ENCODE measurements around the gene SHISA2. TPM values are rescaled to one million over a fixed set of nuclear protein-coding genes. Genes with fewer than 3 reads are reported as not detected.
A peak's percentile ranks its signal among the peaks of the same experiment; 100 is the strongest.

Gene SHISA2
- total RNA-seq, 1 experiment from 2014 or later = 20.5 TPM

DNA sequence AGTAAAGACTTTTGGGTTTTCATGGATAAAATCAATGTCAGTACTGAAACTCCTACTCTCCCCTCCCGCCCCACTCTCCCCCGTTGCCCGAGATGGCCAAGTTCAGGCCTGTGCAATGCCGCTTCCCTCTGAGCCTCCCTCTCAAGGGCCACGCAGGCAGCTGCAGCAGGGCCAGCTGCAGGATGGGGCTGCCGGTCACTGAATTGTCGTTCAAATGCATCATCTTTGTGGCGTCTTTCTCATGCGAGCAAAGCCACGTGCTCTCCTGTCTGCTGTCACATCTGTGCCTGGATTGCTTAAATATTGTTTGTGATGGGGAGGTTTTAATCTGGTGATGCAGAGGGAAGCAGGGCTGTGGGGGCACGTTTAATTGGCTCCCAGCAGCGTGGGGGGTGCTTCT is 26.6 kb downstream of the SHISA2 start (continued):
- TF ChIP-seq, protein P1, sequence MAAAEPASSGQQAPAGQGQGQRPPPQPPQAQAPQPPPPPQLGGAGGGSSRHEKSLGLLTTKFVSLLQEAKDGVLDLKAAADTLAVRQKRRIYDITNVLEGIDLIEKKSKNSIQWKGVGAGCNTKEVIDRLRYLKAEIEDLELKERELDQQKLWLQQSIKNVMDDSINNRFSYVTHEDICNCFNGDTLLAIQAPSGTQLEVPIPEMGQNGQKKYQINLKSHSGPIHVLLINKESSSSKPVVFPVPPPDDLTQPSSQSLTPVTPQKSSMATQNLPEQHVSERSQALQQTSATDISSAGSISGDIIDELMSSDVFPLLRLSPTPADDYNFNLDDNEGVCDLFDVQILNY (CRISPR knock-in tag; IDR thresholded peaks at IDR 0.05) = no peak
- TF ChIP-seq, protein P2, sequence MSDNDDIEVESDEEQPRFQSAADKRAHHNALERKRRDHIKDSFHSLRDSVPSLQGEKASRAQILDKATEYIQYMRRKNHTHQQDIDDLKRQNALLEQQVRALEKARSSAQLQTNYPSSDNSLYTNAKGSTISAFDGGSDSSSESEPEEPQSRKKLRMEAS (CRISPR knock-in tag; IDR thresholded peaks at IDR 0.05) = peak; percentile 81

DNA sequence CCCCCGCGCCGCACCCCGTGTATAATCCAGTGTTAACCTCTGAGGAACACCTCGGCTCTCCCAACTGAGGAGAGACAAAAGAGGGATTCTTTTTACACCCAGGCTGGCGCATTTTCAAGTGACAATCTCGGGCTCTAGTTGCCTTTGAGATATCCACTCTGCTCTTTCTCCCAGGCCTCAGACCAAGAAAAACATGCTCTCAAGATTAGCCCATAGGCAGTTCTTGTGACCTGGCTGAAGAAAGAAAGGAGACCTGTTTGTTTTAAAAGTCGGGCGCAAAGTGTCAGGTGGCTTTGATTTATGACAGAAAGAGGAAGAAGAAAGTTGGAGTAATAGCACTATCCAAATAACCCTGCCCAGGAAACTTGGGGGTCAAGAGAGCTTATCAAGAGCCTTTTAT is 27.3 kb downstream of the SHISA2 start:
- Mint-ChIP-seq H3K9me3 (no peaks in the 10 kb centered on the region), H3K27ac (peak overlapping the region; percentile 4; the same call in 1 of the 2 replicates), H3K27me3 (ENCODE audit: low read depth) (no peaks in the 10 kb centered on the region; the same call in 1 of the 2 replicates), H3K4me3 (no peak overlapping the region), H3K36me3 (no peaks in the 10 kb centered on the region), H3K4me1 (peaks cover 44% of the 10 kb centered on the region)
- ChIA-PET POLR2A (no interaction called here), CTCF (interaction anchor here (0.7 to 5.6 kb wide), 3 partner anchors 13 to 195 kb away, joined by 5 to 35 read pairs (median 6); no protein-coding TSS in a partner anchor)
- no peak for DNase-seq (ENCODE audit: low spot score)
- ATAC-seq = no peak
- TF ChIP-seq, protein P3, sequence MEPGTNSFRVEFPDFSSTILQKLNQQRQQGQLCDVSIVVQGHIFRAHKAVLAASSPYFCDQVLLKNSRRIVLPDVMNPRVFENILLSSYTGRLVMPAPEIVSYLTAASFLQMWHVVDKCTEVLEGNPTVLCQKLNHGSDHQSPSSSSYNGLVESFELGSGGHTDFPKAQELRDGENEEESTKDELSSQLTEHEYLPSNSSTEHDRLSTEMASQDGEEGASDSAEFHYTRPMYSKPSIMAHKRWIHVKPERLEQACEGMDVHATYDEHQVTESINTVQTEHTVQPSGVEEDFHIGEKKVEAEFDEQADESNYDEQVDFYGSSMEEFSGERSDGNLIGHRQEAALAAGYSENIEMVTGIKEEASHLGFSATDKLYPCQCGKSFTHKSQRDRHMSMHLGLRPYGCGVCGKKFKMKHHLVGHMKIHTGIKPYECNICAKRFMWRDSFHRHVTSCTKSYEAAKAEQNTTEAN (CRISPR knock-in tag; IDR thresholded peaks at IDR 0.05) = no peak
- TF ChIP-seq, protein P4, sequence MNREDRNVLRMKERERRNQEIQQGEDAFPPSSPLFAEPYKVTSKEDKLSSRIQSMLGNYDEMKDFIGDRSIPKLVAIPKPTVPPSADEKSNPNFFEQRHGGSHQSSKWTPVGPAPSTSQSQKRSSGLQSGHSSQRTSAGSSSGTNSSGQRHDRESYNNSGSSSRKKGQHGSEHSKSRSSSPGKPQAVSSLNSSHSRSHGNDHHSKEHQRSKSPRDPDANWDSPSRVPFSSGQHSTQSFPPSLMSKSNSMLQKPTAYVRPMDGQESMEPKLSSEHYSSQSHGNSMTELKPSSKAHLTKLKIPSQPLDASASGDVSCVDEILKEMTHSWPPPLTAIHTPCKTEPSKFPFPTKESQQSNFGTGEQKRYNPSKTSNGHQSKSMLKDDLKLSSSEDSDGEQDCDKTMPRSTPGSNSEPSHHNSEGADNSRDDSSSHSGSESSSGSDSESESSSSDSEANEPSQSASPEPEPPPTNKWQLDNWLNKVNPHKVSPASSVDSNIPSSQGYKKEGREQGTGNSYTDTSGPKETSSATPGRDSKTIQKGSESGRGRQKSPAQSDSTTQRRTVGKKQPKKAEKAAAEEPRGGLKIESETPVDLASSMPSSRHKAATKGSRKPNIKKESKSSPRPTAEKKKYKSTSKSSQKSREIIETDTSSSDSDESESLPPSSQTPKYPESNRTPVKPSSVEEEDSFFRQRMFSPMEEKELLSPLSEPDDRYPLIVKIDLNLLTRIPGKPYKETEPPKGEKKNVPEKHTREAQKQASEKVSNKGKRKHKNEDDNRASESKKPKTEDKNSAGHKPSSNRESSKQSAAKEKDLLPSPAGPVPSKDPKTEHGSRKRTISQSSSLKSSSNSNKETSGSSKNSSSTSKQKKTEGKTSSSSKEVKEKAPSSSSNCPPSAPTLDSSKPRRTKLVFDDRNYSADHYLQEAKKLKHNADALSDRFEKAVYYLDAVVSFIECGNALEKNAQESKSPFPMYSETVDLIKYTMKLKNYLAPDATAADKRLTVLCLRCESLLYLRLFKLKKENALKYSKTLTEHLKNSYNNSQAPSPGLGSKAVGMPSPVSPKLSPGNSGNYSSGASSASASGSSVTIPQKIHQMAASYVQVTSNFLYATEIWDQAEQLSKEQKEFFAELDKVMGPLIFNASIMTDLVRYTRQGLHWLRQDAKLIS (CRISPR knock-in tag; IDR thresholded peaks at IDR 0.05; ENCODE audit: borderline replicate concordance) = no peak
- TF ChIP-seq, protein P5, sequence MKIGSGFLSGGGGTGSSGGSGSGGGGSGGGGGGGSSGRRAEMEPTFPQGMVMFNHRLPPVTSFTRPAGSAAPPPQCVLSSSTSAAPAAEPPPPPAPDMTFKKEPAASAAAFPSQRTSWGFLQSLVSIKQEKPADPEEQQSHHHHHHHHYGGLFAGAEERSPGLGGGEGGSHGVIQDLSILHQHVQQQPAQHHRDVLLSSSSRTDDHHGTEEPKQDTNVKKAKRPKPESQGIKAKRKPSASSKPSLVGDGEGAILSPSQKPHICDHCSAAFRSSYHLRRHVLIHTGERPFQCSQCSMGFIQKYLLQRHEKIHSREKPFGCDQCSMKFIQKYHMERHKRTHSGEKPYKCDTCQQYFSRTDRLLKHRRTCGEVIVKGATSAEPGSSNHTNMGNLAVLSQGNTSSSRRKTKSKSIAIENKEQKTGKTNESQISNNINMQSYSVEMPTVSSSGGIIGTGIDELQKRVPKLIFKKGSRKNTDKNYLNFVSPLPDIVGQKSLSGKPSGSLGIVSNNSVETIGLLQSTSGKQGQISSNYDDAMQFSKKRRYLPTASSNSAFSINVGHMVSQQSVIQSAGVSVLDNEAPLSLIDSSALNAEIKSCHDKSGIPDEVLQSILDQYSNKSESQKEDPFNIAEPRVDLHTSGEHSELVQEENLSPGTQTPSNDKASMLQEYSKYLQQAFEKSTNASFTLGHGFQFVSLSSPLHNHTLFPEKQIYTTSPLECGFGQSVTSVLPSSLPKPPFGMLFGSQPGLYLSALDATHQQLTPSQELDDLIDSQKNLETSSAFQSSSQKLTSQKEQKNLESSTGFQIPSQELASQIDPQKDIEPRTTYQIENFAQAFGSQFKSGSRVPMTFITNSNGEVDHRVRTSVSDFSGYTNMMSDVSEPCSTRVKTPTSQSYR (CRISPR knock-in tag; IDR thresholded peaks at IDR 0.05) = no peak
- TF ChIP-seq GTF2I (CRISPR knock-in tag; conservative IDR thresholded peaks at IDR 0.05) (no peak), CREB1 (CRISPR knock-in tag; IDR thresholded peaks at IDR 0.05) (no peak), FOXJ3 (CRISPR knock-in tag; IDR thresholded peaks at IDR 0.05; ENCODE audit: borderline replicate concordance) (no peak), ZNF317 (CRISPR knock-in tag; IDR thresholded peaks at IDR 0.05; ENCODE audit: borderline replicate concordance, low read depth) (no peak), EMX1 (CRISPR knock-in tag; IDR thresholded peaks at IDR 0.05) (no peak)
- TF ChIP-seq, protein P6, sequence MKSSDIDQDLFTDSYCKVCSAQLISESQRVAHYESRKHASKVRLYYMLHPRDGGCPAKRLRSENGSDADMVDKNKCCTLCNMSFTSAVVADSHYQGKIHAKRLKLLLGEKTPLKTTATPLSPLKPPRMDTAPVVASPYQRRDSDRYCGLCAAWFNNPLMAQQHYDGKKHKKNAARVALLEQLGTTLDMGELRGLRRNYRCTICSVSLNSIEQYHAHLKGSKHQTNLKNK (CRISPR knock-in tag; IDR thresholded peaks at IDR 0.05) = no peak
- TF ChIP-seq, protein P7, sequence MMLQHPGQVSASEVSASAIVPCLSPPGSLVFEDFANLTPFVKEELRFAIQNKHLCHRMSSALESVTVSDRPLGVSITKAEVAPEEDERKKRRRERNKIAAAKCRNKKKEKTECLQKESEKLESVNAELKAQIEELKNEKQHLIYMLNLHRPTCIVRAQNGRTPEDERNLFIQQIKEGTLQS (CRISPR knock-in tag; conservative IDR thresholded peaks at IDR 0.05) = no peak
- TF ChIP-seq, protein P8, sequence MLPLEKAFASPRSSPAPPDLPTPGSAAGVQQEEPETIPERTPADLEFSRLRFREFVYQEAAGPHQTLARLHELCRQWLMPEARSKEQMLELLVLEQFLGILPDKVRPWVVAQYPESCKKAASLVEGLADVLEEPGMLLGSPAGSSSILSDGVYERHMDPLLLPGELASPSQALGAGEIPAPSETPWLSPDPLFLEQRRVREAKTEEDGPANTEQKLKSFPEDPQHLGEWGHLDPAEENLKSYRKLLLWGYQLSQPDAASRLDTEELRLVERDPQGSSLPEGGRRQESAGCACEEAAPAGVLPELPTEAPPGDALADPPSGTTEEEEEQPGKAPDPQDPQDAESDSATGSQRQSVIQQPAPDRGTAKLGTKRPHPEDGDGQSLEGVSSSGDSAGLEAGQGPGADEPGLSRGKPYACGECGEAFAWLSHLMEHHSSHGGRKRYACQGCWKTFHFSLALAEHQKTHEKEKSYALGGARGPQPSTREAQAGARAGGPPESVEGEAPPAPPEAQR (CRISPR knock-in tag; IDR thresholded peaks at IDR 0.05) = no peak
- TF ChIP-seq, protein P9, sequence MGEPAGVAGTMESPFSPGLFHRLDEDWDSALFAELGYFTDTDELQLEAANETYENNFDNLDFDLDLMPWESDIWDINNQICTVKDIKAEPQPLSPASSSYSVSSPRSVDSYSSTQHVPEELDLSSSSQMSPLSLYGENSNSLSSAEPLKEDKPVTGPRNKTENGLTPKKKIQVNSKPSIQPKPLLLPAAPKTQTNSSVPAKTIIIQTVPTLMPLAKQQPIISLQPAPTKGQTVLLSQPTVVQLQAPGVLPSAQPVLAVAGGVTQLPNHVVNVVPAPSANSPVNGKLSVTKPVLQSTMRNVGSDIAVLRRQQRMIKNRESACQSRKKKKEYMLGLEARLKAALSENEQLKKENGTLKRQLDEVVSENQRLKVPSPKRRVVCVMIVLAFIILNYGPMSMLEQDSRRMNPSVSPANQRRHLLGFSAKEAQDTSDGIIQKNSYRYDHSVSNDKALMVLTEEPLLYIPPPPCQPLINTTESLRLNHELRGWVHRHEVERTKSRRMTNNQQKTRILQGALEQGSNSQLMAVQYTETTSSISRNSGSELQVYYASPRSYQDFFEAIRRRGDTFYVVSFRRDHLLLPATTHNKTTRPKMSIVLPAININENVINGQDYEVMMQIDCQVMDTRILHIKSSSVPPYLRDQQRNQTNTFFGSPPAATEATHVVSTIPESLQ (CRISPR knock-in tag; IDR thresholded peaks at IDR 0.05) = no peak

Measured in WTC11 (cell line).